Activated B cell treated with CpG ODN at 0.5 μM for 24 hours (primary cell): ENCODE measurements around the gene ZNF783. TPM values are rescaled to one million over a fixed set of nuclear protein-coding genes. Genes with fewer than 3 reads are reported as not detected.
"Not testable (repeated sequence)": the region's sequence is repeated elsewhere in the genome, so short reads cannot be mapped to it uniquely, and the experiment has no call there.

Source experiments
- ATAC-seq: fragments of 200-7000 bp; cut with Tn5 transposase; one replicate; pipeline ENCODE4 v1.10.0; 2021; ENCODE audit warnings: low read depth, mild to moderate bottlenecking, moderate library complexity
- CTCF ChIA-PET: fragments of 350-600 bp; sonication (Branson Sonifier 250); formaldehyde crosslinking; loops from one replicate; lab custom pipeline; 2021; ENCODE audit warnings: antibody characterized with exemption; lab: Charles Lee
- POLR2A ChIA-PET: fragments of 350-600 bp; sonication (Branson Sonifier 250); formaldehyde crosslinking; loops from one replicate; lab custom pipeline; 2021; ENCODE audit warnings: antibody characterized with exemption; lab: Charles Lee
- DNase-seq: peaks from one replicate; pipeline ENCODE4 v3.0.0; 2022
- H3K27ac Mint-ChIP-seq: one replicate; pipeline ENCODE4 v1.8.0; 2020; ENCODE audit warnings: mixed read lengths
- H3K27me3 Mint-ChIP-seq: one replicate; pipeline ENCODE4 v1.8.0; 2021; ENCODE audit warnings: mixed read lengths
- H3K36me3 Mint-ChIP-seq: one replicate; pipeline ENCODE4 v1.8.0; 2021; ENCODE audit warnings: low read depth, mixed read lengths
- H3K4me1 Mint-ChIP-seq: one replicate; pipeline ENCODE4 v1.8.0; 2021; ENCODE audit warnings: mixed read lengths
- H3K4me3 Mint-ChIP-seq: one replicate; pipeline ENCODE4 v1.8.0; 2020; ENCODE audit warnings: mild to moderate bottlenecking, mixed read lengths
- H3K9me3 Mint-ChIP-seq: one replicate; pipeline ENCODE4 v1.8.0; 2020; ENCODE audit warnings: mixed read lengths
- CTCF ChIP-seq: fragments of 200-600 bp; IDR thresholded peaks from one replicate; pipeline ENCODE4 v1.8.0; 2022; ENCODE audit warnings: antibody characterized with exemption, mild to moderate bottlenecking
- intact Hi-C: fragments of 100-400 bp; cut with micrococcal nuclease; formaldehyde crosslinking; loops from one replicate; pipeline ENCODE4 v1.15.1; 2024
- total RNA-seq: library from RNA; stranded (reverse); gene quantifications from 2 replicates; pipeline ENCODE4 v1.2.3, GENCODE V29; 2022

ZNF783 gene
- total RNA-seq, 1 donor from 2014 or later, result 34.1 TPM

DNA sequence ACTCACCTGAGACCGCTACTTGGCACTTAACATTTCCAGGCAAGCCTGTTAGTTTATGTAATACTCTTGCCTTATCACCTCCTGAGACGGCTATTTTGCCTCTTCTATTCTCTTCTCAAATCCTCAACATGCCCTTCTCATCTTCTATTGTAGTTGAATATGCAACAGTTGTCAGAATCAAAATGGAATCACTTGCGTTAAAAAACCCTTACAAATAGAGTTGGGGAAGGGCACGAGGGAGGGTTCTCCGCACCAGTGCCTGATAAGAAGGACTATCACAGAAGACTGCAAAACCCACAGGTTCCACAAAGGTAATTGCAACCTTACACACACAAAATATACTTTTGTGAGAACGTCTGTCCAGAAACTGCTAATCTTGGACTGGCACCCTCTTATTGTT is 57.4 kb downstream of the ZNF783 start:
- DNase-seq (no peak), ATAC-seq (no peak)
- H3K36me3 Mint-ChIP-seq, result no peaks in the 10 kb centered on the region
- peaks cover 28% of the 10 kb centered on the region for H3K27me3 Mint-ChIP-seq
- intact Hi-C loops, result loop anchor here (10.0 kb wide), 1 partner anchor 305 kb away; no protein-coding TSS in a partner anchor
- CTCF ChIA-PET, result no interaction called here
- H3K27ac Mint-ChIP-seq, result no peak overlapping the region
- peaks cover 4% of the 10 kb centered on the region for H3K4me1 Mint-ChIP-seq
- H3K9me3 Mint-ChIP-seq, result no peaks in the 10 kb centered on the region
- no peak overlapping the region for H3K4me3 Mint-ChIP-seq
- POLR2A ChIA-PET, result no interaction called here
- no peak for TF ChIP-seq CTCF

- Mint-ChIP-seq H3K27me3 (peaks cover 25% of the 10 kb centered on the region), H3K27ac (no peak overlapping the region), H3K9me3 (no peaks in the 10 kb centered on the region), H3K4me3 (no peak overlapping the region), H3K36me3 (no peaks in the 10 kb centered on the region), H3K4me1 (peaks cover 4% of the 10 kb centered on the region)
- DNase-seq, result no peak
- ChIA-PET CTCF (no interaction called here), POLR2A (no interaction called here)
- no peak for ATAC-seq
- no peak for TF ChIP-seq CTCF
- intact Hi-C loops, result no loop called here
Observed at GRCh38 chr7:149320313-149321124, 58.5 kb downstream of the ZNF783 start.

DNA sequence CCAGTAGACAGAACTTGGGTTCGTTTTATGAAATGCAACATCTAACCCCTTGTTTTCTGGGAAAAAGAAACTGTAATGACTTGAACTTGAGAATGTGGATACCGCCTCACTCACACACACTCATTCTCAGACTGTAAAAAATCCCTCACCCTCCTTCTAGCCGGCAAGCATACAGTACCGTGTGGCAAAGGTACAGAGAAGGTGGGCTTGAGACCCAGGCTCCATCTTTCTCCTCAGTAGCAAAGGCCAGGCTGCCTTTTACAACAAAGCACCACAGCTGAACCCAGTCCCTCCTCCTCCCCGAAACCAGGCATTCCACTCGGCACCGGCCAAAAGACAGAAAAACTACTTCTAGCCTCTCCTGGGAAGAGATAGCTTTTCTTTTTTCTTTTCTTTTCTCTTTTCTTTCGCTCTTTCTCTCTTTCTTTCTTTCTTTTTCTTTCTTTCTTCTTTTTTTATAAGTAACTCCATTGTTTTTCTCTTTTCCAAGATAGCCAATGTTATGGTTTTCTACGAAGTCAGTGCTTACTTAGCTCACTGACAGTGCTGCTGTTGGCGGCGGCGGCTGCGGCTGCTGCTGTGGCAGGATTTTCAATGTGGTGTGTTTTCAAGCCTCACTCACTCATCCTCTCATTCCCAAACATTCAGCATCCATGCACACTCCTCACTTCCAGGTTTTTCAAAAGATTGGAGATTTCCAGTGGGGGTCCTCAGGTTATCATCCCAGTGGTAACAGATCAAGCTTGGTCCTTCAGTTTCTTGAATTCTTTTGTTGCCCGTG is 59.3 kb downstream of the ZNF783 start:
- intact Hi-C loops, H3K4me1 Mint-ChIP-seq, CTCF ChIA-PET, ATAC-seq, H3K27ac Mint-ChIP-seq, H3K9me3 Mint-ChIP-seq, DNase-seq, H3K4me3 Mint-ChIP-seq, H3K36me3 Mint-ChIP-seq, POLR2A ChIA-PET: not testable (repeated sequence)
- H3K27me3 Mint-ChIP-seq, result peaks cover 23% of the 10 kb centered on the region

DNA sequence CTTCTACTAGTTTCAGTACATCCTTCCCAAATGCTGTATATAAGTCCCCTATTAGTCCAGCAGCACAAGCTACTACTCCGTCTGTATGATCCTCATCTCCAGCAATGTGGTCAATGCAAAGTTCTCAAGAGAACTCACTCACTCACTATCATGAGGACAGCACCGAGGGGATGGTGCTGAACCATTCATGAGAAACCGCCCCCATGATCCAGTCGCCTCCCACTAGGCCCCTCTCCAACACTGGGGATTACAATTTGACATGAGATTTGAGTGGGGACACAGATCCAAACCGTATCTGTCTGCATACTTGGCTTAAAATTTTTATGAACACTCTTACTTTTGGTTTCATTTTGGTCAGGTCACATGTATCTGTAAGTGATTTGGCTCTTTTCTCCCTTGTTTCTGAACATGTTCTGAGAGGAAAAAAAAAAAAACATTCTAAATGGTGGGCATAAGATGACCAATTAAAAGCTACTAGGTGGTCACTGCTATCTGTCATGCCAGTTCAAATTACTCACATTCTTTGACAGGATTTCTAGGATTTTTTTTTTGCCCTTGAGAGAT is 60.1 kb downstream of the ZNF783 start:
- H3K4me3 Mint-ChIP-seq, result peak overlapping the region; percentile 4
- no peak for ATAC-seq
- no peak for DNase-seq
- peaks cover 2% of the 10 kb centered on the region for H3K9me3 Mint-ChIP-seq
- no peak overlapping the region for H3K27ac Mint-ChIP-seq
- peaks cover 22% of the 10 kb centered on the region for H3K27me3 Mint-ChIP-seq
- CTCF ChIA-PET, result interaction anchor here (1.5 kb wide), 1 partner anchor 12 kb away, joined by 3 read pairs; no protein-coding TSS in a partner anchor
- peaks cover 4% of the 10 kb centered on the region for H3K4me1 Mint-ChIP-seq
- POLR2A ChIA-PET, result no interaction called here
- no peaks in the 10 kb centered on the region for H3K36me3 Mint-ChIP-seq
- intact Hi-C loops, result no loop called here
- no peak for TF ChIP-seq CTCF

- peaks cover 19% of the 10 kb centered on the region for H3K27me3 Mint-ChIP-seq
- H3K36me3 Mint-ChIP-seq, result no peaks in the 10 kb centered on the region
- ATAC-seq, result no peak
- peaks cover 2% of the 10 kb centered on the region for H3K9me3 Mint-ChIP-seq
- intact Hi-C loops, result no loop called here
- CTCF ChIA-PET, result interaction anchor here (1.5 kb wide), 1 partner anchor 13 kb away, joined by 3 read pairs; no protein-coding TSS in a partner anchor
- POLR2A ChIA-PET, result no interaction called here
- TF ChIP-seq CTCF, result no peak
- DNase-seq, result no peak
- no peak overlapping the region for H3K27ac Mint-ChIP-seq
- peaks cover 4% of the 10 kb centered on the region for H3K4me1 Mint-ChIP-seq
- no peak overlapping the region for H3K4me3 Mint-ChIP-seq
Observed at GRCh38 chr7:149322737-149323136, 60.7 kb downstream of the ZNF783 start.
